HL-60 (cell line): ENCODE measurements around the gene DROSHA.

Experiments
- DNase-seq, 2 experiments: peaks; one replicate each; pipeline ENCODE4 v3.0.0-alpha.2; 2010 to 2020; ENCODE audit warnings: low read depth in 1 of 2, low spot score in 1 of 2
- H3K27ac ChIP-seq: fragments of 250-450 bp; sonication (Bioruptor Pico); replicated peaks from 2 replicates; pipeline ENCODE4 v1.5.1; 2020; ENCODE audit warnings: mild to moderate bottlenecking, moderate library complexity
- H3K27me3 ChIP-seq: fragments of 250-450 bp; sonication (Bioruptor Pico); 2 replicates; pipeline ENCODE4 v1.5.1; 2021; ENCODE audit warnings: mild to moderate bottlenecking, moderate library complexity; ENCODE audit not compliant: insufficient read depth, poor library complexity, severe bottlenecking
- H3K4me3 ChIP-seq: replicated peaks from 2 replicates; pipeline ENCODE4 v1.5.1; 2011; ENCODE audit warnings: mild to moderate bottlenecking, control low read depth, low read length; ENCODE audit not compliant: insufficient read depth
- GABPA ChIP-seq: IDR thresholded peaks from 2 replicates; pipeline ENCODE4 v1.6.1; 2012; ENCODE audit warnings: low read depth
- POLR2AphosphoS5 ChIP-seq: IDR thresholded peaks from 2 replicates; pipeline ENCODE4 v1.6.1; 2012; ENCODE audit warnings: low read depth
- REST ChIP-seq: IDR thresholded peaks from 2 replicates; pipeline ENCODE4 v1.6.1; 2012; ENCODE audit warnings: low read depth; ENCODE audit not compliant: insufficient replicate concordance
- SPI1 ChIP-seq: IDR thresholded peaks from 2 replicates; pipeline ENCODE4 v1.6.1; 2012; ENCODE audit warnings: low read depth, mild to moderate bottlenecking, borderline replicate concordance
- TF ChIP-seq, protein P1 (sequence below): IDR thresholded peaks from one replicate; pipeline ENCODE4 v1.5.1; 2011; ENCODE audit warnings: low read length, control low read depth, inconsistent platforms; ENCODE audit not compliant: insufficient read depth

DROSHA gene

DNA sequence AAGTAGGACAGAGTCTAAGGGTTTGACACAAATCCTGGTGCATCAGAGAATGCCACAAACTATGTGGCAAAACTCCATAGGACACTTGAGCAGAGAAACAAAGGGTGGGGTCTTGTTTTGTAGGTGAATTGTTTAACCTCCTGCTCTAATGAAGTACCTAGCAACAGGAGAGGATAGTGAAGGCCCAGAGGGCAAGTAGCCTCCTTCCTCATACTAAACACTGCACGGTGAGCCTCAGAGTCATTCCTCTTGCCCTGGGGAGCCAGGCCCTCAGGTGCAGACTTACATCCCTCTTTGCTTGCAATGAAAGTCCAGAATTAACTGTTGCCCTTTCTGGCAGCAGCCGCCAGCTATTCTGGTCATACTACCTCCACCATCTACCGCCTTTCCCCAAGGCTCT lies 166.1 kb downstream of the DROSHA start:
- H3K4me3 ChIP-seq, result no peak overlapping the region
- TF ChIP-seq GABPA, result no peak
- no peak for TF ChIP-seq POLR2AphosphoS5
- TF ChIP-seq, protein P1, sequence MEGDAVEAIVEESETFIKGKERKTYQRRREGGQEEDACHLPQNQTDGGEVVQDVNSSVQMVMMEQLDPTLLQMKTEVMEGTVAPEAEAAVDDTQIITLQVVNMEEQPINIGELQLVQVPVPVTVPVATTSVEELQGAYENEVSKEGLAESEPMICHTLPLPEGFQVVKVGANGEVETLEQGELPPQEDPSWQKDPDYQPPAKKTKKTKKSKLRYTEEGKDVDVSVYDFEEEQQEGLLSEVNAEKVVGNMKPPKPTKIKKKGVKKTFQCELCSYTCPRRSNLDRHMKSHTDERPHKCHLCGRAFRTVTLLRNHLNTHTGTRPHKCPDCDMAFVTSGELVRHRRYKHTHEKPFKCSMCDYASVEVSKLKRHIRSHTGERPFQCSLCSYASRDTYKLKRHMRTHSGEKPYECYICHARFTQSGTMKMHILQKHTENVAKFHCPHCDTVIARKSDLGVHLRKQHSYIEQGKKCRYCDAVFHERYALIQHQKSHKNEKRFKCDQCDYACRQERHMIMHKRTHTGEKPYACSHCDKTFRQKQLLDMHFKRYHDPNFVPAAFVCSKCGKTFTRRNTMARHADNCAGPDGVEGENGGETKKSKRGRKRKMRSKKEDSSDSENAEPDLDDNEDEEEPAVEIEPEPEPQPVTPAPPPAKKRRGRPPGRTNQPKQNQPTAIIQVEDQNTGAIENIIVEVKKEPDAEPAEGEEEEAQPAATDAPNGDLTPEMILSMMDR, result no peak
- no peak for TF ChIP-seq REST
- no peak for TF ChIP-seq SPI1
- no peak for DNase-seq
- no peak overlapping the region for H3K27ac ChIP-seq
- no peaks in the 10 kb centered on the region for H3K27me3 ChIP-seq

- H3K27me3 ChIP-seq, result no peaks in the 10 kb centered on the region
- H3K27ac ChIP-seq, result no peak overlapping the region
- DNase-seq, result no peak
- H3K4me3 ChIP-seq, result no peak overlapping the region
- TF ChIP-seq, protein P1, result no peak
- TF ChIP-seq GABPA, result no peak
- TF ChIP-seq POLR2AphosphoS5, result no peak
- no peak for TF ChIP-seq REST
- no peak for TF ChIP-seq SPI1
These were observed 166.8 kb downstream of the DROSHA start for GRCh38 chr5:31364881-31365636.

DNA sequence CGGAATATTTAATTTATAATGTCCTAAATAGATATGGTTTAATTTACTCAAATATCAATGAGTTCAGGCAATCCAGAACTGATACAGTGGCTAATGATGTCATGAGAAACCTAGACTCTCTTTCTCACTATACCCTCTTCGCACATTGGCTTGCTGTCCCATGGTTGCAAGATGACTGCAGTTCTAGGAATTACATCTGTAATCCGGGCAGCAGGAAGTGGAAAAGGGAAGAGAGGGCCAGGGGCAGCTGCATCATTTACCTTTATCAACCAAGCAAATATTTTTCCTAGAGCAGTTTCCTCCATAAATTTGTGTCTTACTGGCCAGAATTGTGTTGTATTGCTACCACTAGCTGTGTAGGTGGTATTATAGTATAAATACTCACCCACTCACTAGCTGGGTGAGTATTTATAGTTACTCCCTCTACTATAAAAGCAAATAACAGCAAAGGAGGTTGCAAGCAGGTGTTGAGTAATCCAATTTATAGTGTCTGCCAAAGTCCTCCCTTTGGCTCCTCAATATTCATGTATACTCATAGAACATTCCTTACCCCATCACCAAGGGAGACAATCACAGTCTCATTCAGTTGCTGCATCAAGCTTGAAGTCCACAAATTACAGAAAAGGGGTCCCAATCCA lies 168.8 kb downstream of the DROSHA start:
- Histone ChIP-seq H3K4me3 (no peak overlapping the region), H3K27me3 (no peaks in the 10 kb centered on the region), H3K27ac (no peak overlapping the region)
- DNase-seq, result no peak
- no peak for TF ChIP-seq POLR2AphosphoS5
- no peak for TF ChIP-seq SPI1
- TF ChIP-seq, protein P1, result no peak
- TF ChIP-seq REST, result no peak
- no peak for TF ChIP-seq GABPA
